PFSK-1 (cell line): ENCODE measurements around the gene MAST4.

ENCODE experiments used
- FOXP2 ChIP-seq: optimal IDR thresholded peaks from 2 replicates; pipeline ENCODE3; 2011; ENCODE audit warnings: borderline replicate concordance, control low read depth, inconsistent platforms; ENCODE audit not compliant: insufficient read depth; ENCODE audit errors: extremely low read length, extremely low read depth
- POLR2AphosphoS5 ChIP-seq: IDR thresholded peaks from 2 replicates; pipeline ENCODE4 v1.6.1; 2012; ENCODE audit warnings: low read depth, mild to moderate bottlenecking, control low read depth, low read length, moderate library complexity
- REST ChIP-seq, 2 experiments: IDR thresholded peaks; 2 replicates each; pipeline versions ENCODE4 v1.6.1 to v1.8.0; 2011 to 2012; ENCODE audit warnings: low read depth in 2 of 2, low read length in 2 of 2, control low read depth in 1 of 2, inconsistent platforms in 1 of 2, mild to moderate bottlenecking in 1 of 2, moderate library complexity in 1 of 2; ENCODE audit not compliant: insufficient read depth in 1 of 2
- SIN3A ChIP-seq: IDR thresholded peaks from 2 replicates; pipeline ENCODE4 v1.6.1; 2012; ENCODE audit warnings: mild to moderate bottlenecking, low read length, moderate library complexity, borderline replicate concordance; ENCODE audit not compliant: insufficient read depth
- TAF1 ChIP-seq: IDR thresholded peaks from 2 replicates; pipeline ENCODE4 v1.6.1; 2012; ENCODE audit warnings: low read length, control low read depth, borderline replicate concordance; ENCODE audit not compliant: insufficient read depth

Gene MAST4

GRCh38 chr5:67102708-67103107 is 506.5 kb downstream of the MAST4 start:
- TF ChIP-seq TAF1 = no peak
- TF ChIP-seq POLR2AphosphoS5 = no peak
- TF ChIP-seq SIN3A = no peak
- TF ChIP-seq FOXP2 = no peak
- no peak for TF ChIP-seq REST (IDR thresholded peaks at IDR 0.05; ENCODE audit: insufficient read depth in 1 of 2, low read depth in 2 of 2, low read length in 2 of 2)

GRCh38 chr5:67104859-67105258 is 508.7 kb downstream of the MAST4 start:
- TF ChIP-seq SIN3A = no peak
- TF ChIP-seq TAF1 = no peak
- TF ChIP-seq FOXP2 = no peak
- TF ChIP-seq REST (IDR thresholded peaks at IDR 0.05; ENCODE audit: insufficient read depth in 1 of 2, low read depth in 2 of 2, low read length in 2 of 2) = no peak
- no peak for TF ChIP-seq POLR2AphosphoS5

- TF ChIP-seq POLR2AphosphoS5 (no peak), REST (IDR thresholded peaks at IDR 0.05; ENCODE audit: insufficient read depth in 1 of 2, low read depth in 2 of 2, low read length in 2 of 2) (no peak), FOXP2 (no peak), TAF1 (no peak), SIN3A (no peak)
Observed at GRCh38 chr5:67105270-67105669, 509.1 kb downstream of the MAST4 start.

- TF ChIP-seq POLR2AphosphoS5 = no peak
- no peak for TF ChIP-seq REST (IDR thresholded peaks at IDR 0.05; ENCODE audit: insufficient read depth in 1 of 2, low read depth in 2 of 2, low read length in 2 of 2)
- no peak for TF ChIP-seq SIN3A
- TF ChIP-seq TAF1 = no peak
- no peak for TF ChIP-seq FOXP2
Observed at GRCh38 chr5:67106626-67107342, 510.6 kb downstream of the MAST4 start.
